Astrocyte (in vitro differentiated cells and primary cell): ENCODE data around the gene ADD3. TPM values are rescaled to one million over a fixed set of nuclear protein-coding genes. Genes with fewer than 3 reads are reported as not detected.

Source experiments
- DNase-seq: peaks from one replicate; pipeline ENCODE4 v3.0.0-alpha.2; 2010; ENCODE audit warnings: low read depth
- FAIRE-seq: peaks from 2 replicates; lab custom pipeline; 2011; peaks lifted over from hg19 to GRCh38; lab: Jason Lieb, UNC
- H2AFZ ChIP-seq: 2 replicates; pipeline ENCODE4 v1.6.0; 2012; ENCODE audit warnings: low read depth, low read length, inconsistent platforms
- H3K27ac ChIP-seq: 2 replicates; pipeline ENCODE4 v1.5.1; 2011; ENCODE audit warnings: low read depth, low read length, inconsistent platforms
- H3K27me3 ChIP-seq: 2 replicates; pipeline ENCODE4 v1.6.0; 2011; ENCODE audit warnings: low read length, inconsistent platforms; ENCODE audit not compliant: insufficient read depth
- H3K36me3 ChIP-seq: 2 replicates; pipeline ENCODE4 v1.5.1; 2011; ENCODE audit warnings: low read length, inconsistent platforms; ENCODE audit not compliant: insufficient read depth
- H3K4me1 ChIP-seq: 2 replicates; pipeline ENCODE4 v1.5.1; 2011; ENCODE audit warnings: low read length, inconsistent platforms; ENCODE audit not compliant: insufficient read depth
- H3K4me2 ChIP-seq: 2 replicates; pipeline ENCODE4 v1.6.0; 2012; ENCODE audit warnings: low read length, inconsistent platforms
- H3K4me3 ChIP-seq: 2 replicates; pipeline ENCODE4 v1.5.1; 2011; ENCODE audit warnings: low read depth, mild to moderate bottlenecking, low read length, inconsistent platforms; ENCODE audit not compliant: insufficient read depth
- H3K79me2 ChIP-seq: 2 replicates; pipeline ENCODE4 v1.6.0; 2012; ENCODE audit warnings: mild to moderate bottlenecking, low read length, inconsistent platforms; ENCODE audit not compliant: insufficient read depth
- H3K9ac ChIP-seq: 2 replicates; pipeline ENCODE4 v1.6.0; 2012; ENCODE audit warnings: mild to moderate bottlenecking, low read length, inconsistent platforms
- H3K9me3 ChIP-seq: 2 replicates; pipeline ENCODE4 v1.5.1; 2012; ENCODE audit warnings: low read depth, mild to moderate bottlenecking, low read length, inconsistent platforms; ENCODE audit not compliant: insufficient read depth
- H4K20me1 ChIP-seq: 2 replicates; pipeline ENCODE4 v1.6.0; 2012; ENCODE audit warnings: low read length, inconsistent platforms; ENCODE audit not compliant: insufficient read depth
- H3K27ac Mint-ChIP-seq: one replicate; pipeline ENCODE4 v1.8.0; 2021; ENCODE audit warnings: mild to moderate bottlenecking, mixed read lengths; ENCODE audit not compliant: unreplicated experiment
- H3K27me3 Mint-ChIP-seq: one replicate; pipeline ENCODE4 v1.8.0; 2021; ENCODE audit warnings: low read depth, mixed read lengths; ENCODE audit not compliant: unreplicated experiment
- H3K36me3 Mint-ChIP-seq: one replicate; pipeline ENCODE4 v1.8.0; 2021; ENCODE audit warnings: low read depth, mixed read lengths; ENCODE audit not compliant: unreplicated experiment
- H3K4me1 Mint-ChIP-seq: one replicate; pipeline ENCODE4 v1.8.0; 2021; ENCODE audit warnings: low read depth, mixed read lengths; ENCODE audit not compliant: unreplicated experiment
- H3K4me3 Mint-ChIP-seq: one replicate; pipeline ENCODE4 v1.8.0; 2021; ENCODE audit warnings: mild to moderate bottlenecking, moderate library complexity, mixed read lengths; ENCODE audit not compliant: unreplicated experiment
- H3K9me3 Mint-ChIP-seq: one replicate; pipeline ENCODE4 v1.8.0; 2021; ENCODE audit warnings: mild to moderate bottlenecking, mixed read lengths; ENCODE audit not compliant: unreplicated experiment
- EZH2 ChIP-seq: IDR thresholded peaks from 2 replicates; pipeline ENCODE4 v1.6.1; 2012; ENCODE audit warnings: mild to moderate bottlenecking, low read length, inconsistent platforms; ENCODE audit not compliant: insufficient read depth
- total RNA-seq: library from RNA; stranded (reverse); gene quantifications from 2 replicates; pipeline ENCODE4 v1.2.1, GENCODE V29; 2021
- TF ChIP-seq, protein P1 (sequence below): IDR thresholded peaks from 2 replicates; pipeline ENCODE4 v1.5.1; 2011; ENCODE audit warnings: low read depth, mild to moderate bottlenecking, inconsistent platforms, low read length, moderate library complexity; ENCODE audit not compliant: insufficient read depth

Gene ADD3
- total RNA-seq, 1 donor from 2014 or later = 127 TPM

DNA sequence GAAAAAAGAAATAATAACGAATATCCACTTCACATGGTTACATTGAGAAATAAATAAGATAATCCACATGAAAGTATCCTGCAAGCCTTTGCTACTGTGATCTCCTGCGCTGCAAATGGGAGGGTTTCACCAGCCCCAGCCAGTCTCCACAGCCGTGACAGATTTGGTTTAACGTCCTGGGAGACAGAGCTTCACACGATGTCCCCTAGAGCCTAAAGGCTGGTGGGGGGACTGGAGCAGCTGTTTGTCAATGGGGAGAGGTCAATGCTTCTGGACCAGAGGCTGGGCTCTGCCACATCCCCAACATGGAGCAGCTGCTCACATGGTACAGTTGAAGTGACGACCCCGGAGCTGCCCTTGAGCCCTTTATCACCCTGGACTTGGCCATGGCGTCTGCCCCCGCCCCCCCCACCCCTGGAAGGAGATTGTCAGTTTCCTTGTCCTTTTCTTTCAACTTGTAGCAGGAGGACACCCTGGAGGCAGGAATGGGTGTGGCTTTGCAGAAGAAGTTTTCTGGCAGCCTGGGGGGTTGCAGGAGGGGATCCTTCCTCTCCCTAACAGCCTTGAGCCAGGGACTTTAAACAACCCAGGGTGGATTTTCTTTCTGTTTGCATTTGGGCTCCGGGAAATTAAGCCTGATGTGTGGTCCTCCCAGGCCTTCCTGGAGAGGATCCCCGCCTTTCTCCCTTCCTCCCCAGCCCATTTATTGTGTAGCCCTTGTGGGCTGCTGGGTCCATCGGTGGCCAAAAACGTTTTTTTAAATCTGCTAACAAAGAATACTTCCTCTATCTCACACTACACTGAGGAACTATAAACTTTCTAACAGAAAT, 162.6 kb downstream of the ADD3 start:
- no peak overlapping the region for H3K9ac ChIP-seq
- DNase-seq (no peak), FAIRE-seq (no peak)
- H3K4me3 Mint-ChIP-seq = no peak overlapping the region
- no peak overlapping the region for H3K4me3 ChIP-seq
- no peaks in the 10 kb centered on the region for H3K4me1 ChIP-seq
- H4K20me1 ChIP-seq = no peaks in the 10 kb centered on the region
- H3K4me2 ChIP-seq = no peak overlapping the region
- H3K79me2 ChIP-seq = no peaks in the 10 kb centered on the region
- no peak overlapping the region for H2AFZ ChIP-seq
- H3K9me3 Mint-ChIP-seq = peaks cover 4% of the 10 kb centered on the region
- no peaks in the 10 kb centered on the region for H3K9me3 ChIP-seq
- peaks cover 60% of the 10 kb centered on the region for H3K27me3 Mint-ChIP-seq
- no peaks in the 10 kb centered on the region for H3K36me3 Mint-ChIP-seq
- no peak for TF ChIP-seq EZH2
- TF ChIP-seq, protein P1, sequence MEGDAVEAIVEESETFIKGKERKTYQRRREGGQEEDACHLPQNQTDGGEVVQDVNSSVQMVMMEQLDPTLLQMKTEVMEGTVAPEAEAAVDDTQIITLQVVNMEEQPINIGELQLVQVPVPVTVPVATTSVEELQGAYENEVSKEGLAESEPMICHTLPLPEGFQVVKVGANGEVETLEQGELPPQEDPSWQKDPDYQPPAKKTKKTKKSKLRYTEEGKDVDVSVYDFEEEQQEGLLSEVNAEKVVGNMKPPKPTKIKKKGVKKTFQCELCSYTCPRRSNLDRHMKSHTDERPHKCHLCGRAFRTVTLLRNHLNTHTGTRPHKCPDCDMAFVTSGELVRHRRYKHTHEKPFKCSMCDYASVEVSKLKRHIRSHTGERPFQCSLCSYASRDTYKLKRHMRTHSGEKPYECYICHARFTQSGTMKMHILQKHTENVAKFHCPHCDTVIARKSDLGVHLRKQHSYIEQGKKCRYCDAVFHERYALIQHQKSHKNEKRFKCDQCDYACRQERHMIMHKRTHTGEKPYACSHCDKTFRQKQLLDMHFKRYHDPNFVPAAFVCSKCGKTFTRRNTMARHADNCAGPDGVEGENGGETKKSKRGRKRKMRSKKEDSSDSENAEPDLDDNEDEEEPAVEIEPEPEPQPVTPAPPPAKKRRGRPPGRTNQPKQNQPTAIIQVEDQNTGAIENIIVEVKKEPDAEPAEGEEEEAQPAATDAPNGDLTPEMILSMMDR = no peak
- H3K4me1 Mint-ChIP-seq = peaks cover 1% of the 10 kb centered on the region
- H3K36me3 ChIP-seq = no peaks in the 10 kb centered on the region
- H3K27ac Mint-ChIP-seq = no peak overlapping the region
- no peak overlapping the region for H3K27ac ChIP-seq
- H3K27me3 ChIP-seq = peaks cover 37% of the 10 kb centered on the region

DNA sequence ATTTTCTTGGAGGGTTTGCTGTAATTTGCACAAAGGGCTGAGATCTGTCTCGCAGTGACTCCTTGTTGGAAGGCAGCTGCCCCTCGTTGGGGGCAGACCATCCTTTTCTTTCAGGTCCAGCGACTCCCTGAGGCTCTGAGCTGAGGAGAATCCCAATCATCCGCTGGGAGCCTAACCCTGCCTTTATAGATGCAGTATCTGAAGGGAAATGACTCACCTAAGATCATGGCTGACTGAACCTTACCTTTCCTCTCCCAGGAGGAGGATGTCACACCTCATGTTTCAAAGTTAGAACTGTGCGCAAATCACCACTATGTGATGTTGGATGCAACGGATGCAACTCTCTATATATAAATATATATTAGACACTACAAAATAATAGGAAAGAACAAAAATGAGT, 163.2 kb downstream of the ADD3 start:
- Histone ChIP-seq H3K4me2 (no peak overlapping the region), H3K4me3 (no peak overlapping the region), H3K9me3 (no peaks in the 10 kb centered on the region), H3K27me3 (peaks cover 31% of the 10 kb centered on the region), H3K9ac (no peak overlapping the region), H3K79me2 (no peaks in the 10 kb centered on the region), H4K20me1 (no peaks in the 10 kb centered on the region), H3K36me3 (no peaks in the 10 kb centered on the region), H3K4me1 (no peaks in the 10 kb centered on the region), H3K27ac (no peak overlapping the region), H2AFZ (no peak overlapping the region)
- peaks cover 3% of the 10 kb centered on the region for H3K4me1 Mint-ChIP-seq
- TF ChIP-seq EZH2 = no peak
- TF ChIP-seq, protein P1 = no peak
- H3K27me3 Mint-ChIP-seq = peaks cover 53% of the 10 kb centered on the region
- peaks cover 2% of the 10 kb centered on the region for H3K9me3 Mint-ChIP-seq
- FAIRE-seq (no peak), DNase-seq (no peak)
- no peak overlapping the region for H3K4me3 Mint-ChIP-seq
- no peak overlapping the region for H3K27ac Mint-ChIP-seq
- H3K36me3 Mint-ChIP-seq = no peaks in the 10 kb centered on the region

DNA sequence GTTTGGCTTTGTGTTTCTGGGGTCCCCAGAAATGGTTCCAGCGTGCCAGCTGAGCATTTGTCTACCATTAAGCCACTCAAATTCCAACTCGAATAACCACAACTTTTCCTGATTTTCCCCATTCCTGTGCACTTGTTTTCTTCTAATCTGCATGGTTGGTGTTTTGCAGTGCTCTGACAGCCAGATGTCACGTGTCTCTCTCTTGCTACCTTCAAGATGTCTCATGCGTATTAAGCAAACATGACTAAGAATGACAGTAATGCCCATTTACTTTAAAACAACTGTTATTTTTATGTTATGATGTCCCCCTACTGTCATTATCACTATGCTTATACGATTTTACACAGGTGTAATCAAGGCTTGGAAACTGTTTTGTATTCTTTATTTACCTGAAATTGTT, 164.4 kb downstream of the ADD3 start:
- Histone ChIP-seq H4K20me1 (no peaks in the 10 kb centered on the region), H3K4me3 (no peak overlapping the region), H3K27ac (no peak overlapping the region), H3K9me3 (no peaks in the 10 kb centered on the region), H3K27me3 (peaks cover 29% of the 10 kb centered on the region), H2AFZ (no peak overlapping the region), H3K79me2 (no peaks in the 10 kb centered on the region), H3K4me1 (no peaks in the 10 kb centered on the region), H3K36me3 (no peaks in the 10 kb centered on the region), H3K4me2 (no peak overlapping the region), H3K9ac (no peak overlapping the region)
- peaks cover 6% of the 10 kb centered on the region for H3K4me1 Mint-ChIP-seq
- peaks cover 50% of the 10 kb centered on the region for H3K27me3 Mint-ChIP-seq
- FAIRE-seq (no peak), DNase-seq (no peak)
- no peak overlapping the region for H3K27ac Mint-ChIP-seq
- H3K36me3 Mint-ChIP-seq = no peaks in the 10 kb centered on the region
- no peak overlapping the region for H3K4me3 Mint-ChIP-seq
- TF ChIP-seq, protein P1 = no peak
- TF ChIP-seq EZH2 = no peak
- H3K9me3 Mint-ChIP-seq = no peaks in the 10 kb centered on the region
